HL-60 (cell line): Measurements from ENCODE around the gene NAALADL2.

Source experiments
- POLR2AphosphoS5 ChIP-seq: IDR thresholded peaks from 2 replicates; pipeline ENCODE4 v1.6.1; 2012; ENCODE audit warnings: low read depth
- TF ChIP-seq, protein P1 (sequence below): IDR thresholded peaks from one replicate; pipeline ENCODE4 v1.5.1; 2011; ENCODE audit warnings: low read length, control low read depth, inconsistent platforms; ENCODE audit not compliant: insufficient read depth
- TF ChIP-seq, protein P2 (sequence below): IDR thresholded peaks from 2 replicates; pipeline ENCODE4 v1.6.1; 2012; ENCODE audit warnings: low read depth; ENCODE audit not compliant: insufficient replicate concordance

DNA sequence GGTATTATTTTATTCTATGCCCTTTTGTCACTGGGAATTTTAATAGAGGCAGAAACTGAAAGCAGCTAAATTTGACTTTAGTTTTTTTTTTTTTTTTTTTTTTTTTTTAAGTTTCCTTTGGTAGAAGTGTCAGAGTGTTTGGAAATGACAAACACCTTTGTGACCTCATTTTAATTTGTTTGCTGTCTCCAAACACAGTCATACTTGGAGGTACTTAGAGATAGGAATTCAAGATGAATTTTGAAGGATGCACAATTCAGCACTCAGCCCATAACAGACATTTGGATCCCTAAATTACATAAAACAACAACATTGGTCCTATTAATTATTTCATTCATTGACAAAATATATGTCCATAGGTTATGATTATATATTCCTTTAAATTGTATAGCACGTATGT is 43.4 kb upstream of the NAALADL2 start:
- TF ChIP-seq, protein P1, sequence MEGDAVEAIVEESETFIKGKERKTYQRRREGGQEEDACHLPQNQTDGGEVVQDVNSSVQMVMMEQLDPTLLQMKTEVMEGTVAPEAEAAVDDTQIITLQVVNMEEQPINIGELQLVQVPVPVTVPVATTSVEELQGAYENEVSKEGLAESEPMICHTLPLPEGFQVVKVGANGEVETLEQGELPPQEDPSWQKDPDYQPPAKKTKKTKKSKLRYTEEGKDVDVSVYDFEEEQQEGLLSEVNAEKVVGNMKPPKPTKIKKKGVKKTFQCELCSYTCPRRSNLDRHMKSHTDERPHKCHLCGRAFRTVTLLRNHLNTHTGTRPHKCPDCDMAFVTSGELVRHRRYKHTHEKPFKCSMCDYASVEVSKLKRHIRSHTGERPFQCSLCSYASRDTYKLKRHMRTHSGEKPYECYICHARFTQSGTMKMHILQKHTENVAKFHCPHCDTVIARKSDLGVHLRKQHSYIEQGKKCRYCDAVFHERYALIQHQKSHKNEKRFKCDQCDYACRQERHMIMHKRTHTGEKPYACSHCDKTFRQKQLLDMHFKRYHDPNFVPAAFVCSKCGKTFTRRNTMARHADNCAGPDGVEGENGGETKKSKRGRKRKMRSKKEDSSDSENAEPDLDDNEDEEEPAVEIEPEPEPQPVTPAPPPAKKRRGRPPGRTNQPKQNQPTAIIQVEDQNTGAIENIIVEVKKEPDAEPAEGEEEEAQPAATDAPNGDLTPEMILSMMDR: no peak
- TF ChIP-seq, protein P2, sequence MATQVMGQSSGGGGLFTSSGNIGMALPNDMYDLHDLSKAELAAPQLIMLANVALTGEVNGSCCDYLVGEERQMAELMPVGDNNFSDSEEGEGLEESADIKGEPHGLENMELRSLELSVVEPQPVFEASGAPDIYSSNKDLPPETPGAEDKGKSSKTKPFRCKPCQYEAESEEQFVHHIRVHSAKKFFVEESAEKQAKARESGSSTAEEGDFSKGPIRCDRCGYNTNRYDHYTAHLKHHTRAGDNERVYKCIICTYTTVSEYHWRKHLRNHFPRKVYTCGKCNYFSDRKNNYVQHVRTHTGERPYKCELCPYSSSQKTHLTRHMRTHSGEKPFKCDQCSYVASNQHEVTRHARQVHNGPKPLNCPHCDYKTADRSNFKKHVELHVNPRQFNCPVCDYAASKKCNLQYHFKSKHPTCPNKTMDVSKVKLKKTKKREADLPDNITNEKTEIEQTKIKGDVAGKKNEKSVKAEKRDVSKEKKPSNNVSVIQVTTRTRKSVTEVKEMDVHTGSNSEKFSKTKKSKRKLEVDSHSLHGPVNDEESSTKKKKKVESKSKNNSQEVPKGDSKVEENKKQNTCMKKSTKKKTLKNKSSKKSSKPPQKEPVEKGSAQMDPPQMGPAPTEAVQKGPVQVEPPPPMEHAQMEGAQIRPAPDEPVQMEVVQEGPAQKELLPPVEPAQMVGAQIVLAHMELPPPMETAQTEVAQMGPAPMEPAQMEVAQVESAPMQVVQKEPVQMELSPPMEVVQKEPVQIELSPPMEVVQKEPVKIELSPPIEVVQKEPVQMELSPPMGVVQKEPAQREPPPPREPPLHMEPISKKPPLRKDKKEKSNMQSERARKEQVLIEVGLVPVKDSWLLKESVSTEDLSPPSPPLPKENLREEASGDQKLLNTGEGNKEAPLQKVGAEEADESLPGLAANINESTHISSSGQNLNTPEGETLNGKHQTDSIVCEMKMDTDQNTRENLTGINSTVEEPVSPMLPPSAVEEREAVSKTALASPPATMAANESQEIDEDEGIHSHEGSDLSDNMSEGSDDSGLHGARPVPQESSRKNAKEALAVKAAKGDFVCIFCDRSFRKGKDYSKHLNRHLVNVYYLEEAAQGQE: no peak
- no peak for TF ChIP-seq POLR2AphosphoS5
